Mesodermal cell (in vitro differentiated cells): ENCODE results near the gene UBAP2.

Experiments used
- H3K27ac ChIP-seq: 2 replicates; pipeline ENCODE4 v1.7.0; 2013; ENCODE audit warnings: mild to moderate bottlenecking, low read depth, low read length, moderate library complexity; ENCODE audit not compliant: severe bottlenecking
- H3K36me3 ChIP-seq: 2 replicates; pipeline ENCODE4 v1.7.1; 2013; ENCODE audit warnings: mild to moderate bottlenecking, low read length, moderate library complexity; ENCODE audit not compliant: control insufficient read depth, insufficient read depth
- H3K4me1 ChIP-seq: one replicate; pipeline ENCODE4 v1.7.1; 2013; ENCODE audit warnings: mild to moderate bottlenecking, low read length; ENCODE audit not compliant: insufficient read depth, control insufficient read depth, poor library complexity, severe bottlenecking
- H3K4me3 ChIP-seq: 2 replicates; pipeline ENCODE4 v1.7.0; 2013; ENCODE audit warnings: low read length, control low read depth, mild to moderate bottlenecking; ENCODE audit not compliant: insufficient read depth, poor library complexity, severe bottlenecking; ENCODE audit errors: extremely low read depth
- H3K9me3 ChIP-seq: 2 replicates; pipeline ENCODE4 v1.7.1; 2013; ENCODE audit warnings: mild to moderate bottlenecking, low read length, moderate library complexity; ENCODE audit not compliant: control insufficient read depth
- WGBS, 2 experiments: methylation state at CpG; one replicate each; pipeline ENCODE4 v1.1.5; 2013; ENCODE audit warnings: missing lambda C conversion rate in 2 of 2; ENCODE audit not compliant: insufficient coverage in 2 of 2; 5-methylcytosine and 5-hydroxymethylcytosine counted together

Gene UBAP2

DNA sequence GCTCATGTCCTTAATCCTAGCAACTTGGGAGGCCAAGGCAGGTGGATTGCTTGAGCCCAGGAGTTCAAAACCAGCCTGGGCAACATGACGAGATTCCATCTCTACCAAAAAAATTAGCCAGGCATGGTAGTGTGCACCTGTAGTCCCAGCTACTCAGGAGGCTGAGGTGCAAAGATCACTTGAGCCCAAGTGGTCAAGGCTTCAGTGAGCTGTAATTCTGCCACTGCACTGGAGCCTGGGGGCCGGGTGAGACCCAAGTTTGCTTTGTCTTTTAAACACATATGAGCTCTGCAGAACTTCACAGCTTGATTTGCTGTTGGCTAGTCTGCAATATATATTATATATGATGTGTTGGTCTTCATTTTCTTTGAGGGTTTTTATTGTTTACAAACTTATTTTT lies 141.9 kb downstream of the UBAP2 start:
- no peak overlapping the region for H3K27ac ChIP-seq
- no peaks in the 10 kb centered on the region for H3K9me3 ChIP-seq
- 86 to 89% methylated on average over 1 to 2 of the region's 2 CpGs for WGBS, 2 experiments
- H3K36me3 ChIP-seq, result peaks cover 52% of the 10 kb centered on the region
- no peak overlapping the region for H3K4me3 ChIP-seq
- no peaks in the 10 kb centered on the region for H3K4me1 ChIP-seq

DNA sequence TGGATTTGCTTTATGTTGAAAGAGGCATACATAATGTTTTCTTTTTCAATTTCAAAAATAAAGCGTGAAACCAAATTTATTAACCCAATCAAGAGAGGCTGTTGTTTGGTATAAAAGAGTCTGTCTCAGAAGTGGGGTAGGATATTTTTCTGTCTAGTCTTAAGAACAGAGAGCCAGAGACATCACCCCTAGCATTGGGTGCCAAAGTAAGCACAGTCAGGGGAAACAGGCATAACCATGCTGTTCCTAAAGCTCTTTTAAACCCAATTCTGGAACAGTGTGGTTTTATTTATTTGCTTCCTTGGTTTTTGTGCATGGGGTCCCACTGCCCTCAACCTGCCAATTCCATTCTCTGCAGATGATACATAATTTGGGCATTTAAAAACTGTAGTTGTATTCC lies 143.6 kb downstream of the UBAP2 start:
- Histone ChIP-seq H3K36me3 (peaks cover 55% of the 10 kb centered on the region), H3K4me3 (no peak overlapping the region), H3K4me1 (no peaks in the 10 kb centered on the region), H3K27ac (no peak overlapping the region), H3K9me3 (no peaks in the 10 kb centered on the region)
- WGBS, 2 experiments, result no CpG with 5 or more reads among the region's 1 CpG

DNA sequence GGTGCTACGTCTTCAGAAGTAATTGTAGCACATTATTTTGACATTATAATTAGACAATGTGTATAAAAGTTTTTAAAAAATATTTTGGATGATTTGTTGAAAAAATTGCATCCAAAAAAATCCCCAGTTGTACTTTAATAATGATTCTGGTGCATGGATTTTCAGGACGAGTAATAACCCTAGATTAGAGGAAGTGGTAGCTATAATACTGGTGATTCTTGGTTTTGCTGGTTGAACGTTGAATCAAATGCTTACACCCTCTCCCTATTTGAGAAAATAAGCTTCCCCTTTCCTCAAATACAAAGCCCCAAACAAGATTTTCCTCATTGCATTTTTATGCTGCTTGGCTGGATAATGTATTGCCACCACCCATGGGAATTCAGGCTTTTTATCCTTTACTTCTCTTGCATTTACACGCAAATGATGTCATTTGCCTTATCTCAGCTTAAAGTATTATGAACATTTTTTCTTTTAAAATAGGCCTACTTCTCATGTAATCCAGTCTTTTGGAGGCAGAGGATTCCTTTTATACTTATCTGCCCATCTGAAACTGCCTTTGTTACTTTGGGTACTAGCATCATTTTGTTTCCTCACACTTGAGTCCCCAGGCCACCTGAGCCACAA lies 145.4 kb downstream of the UBAP2 start:
- Histone ChIP-seq H3K4me3 (no peak overlapping the region), H3K36me3 (peaks cover 47% of the 10 kb centered on the region), H3K27ac (no peak overlapping the region), H3K4me1 (no peaks in the 10 kb centered on the region), H3K9me3 (no peaks in the 10 kb centered on the region)
- WGBS, 2 experiments, result 83% methylated on average over 1 of the region's 4 CpGs; no CpG with 5 or more reads in 1 of the 2 experiments

DNA sequence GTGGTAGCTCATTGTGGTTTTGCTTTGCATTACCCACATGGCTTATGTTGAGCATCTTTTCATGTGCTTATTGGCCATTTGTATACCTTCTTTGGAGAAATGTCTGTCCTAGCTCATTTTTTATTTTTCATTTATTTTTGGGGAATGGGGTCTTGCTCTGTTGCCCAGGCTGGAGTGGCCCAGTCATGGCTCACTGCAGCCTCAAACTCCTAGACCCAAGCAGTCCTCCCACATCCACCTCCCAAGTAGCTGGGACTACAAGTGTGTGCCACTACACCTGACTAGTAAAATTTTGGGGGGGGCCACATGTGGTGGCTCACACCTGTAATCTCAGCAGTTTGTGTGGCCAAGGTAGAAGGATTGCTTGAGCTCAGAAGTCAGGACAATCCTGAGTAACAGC lies 154.4 kb downstream of the UBAP2 start:
- H3K27ac ChIP-seq, result no peak overlapping the region
- no peak overlapping the region for H3K4me3 ChIP-seq
- no peaks in the 10 kb centered on the region for H3K4me1 ChIP-seq
- no peaks in the 10 kb centered on the region for H3K9me3 ChIP-seq
- peaks cover 45% of the 10 kb centered on the region for H3K36me3 ChIP-seq

DNA sequence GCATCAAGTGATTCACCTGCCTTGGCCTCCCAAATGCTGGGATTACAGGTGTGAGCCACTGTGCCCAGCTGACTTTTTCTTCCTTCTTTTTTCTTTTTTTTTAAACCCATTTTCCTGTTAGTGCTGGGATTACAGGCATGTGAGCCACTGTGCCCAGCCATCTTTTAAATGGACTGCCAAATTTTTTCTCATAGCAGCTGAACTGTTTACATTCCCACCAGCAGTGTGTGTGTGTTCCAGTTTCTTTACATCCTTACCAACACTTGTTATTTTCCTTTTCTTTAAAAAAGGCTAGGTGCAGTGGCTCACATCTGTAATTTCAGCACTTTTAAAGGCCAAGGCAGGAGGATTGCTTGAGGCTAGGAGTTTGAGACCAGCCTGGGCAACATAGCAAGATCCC lies 154.8 kb downstream of the UBAP2 start:
- Histone ChIP-seq H3K4me3 (no peak overlapping the region), H3K36me3 (peaks cover 43% of the 10 kb centered on the region), H3K4me1 (no peaks in the 10 kb centered on the region), H3K27ac (no peak overlapping the region), H3K9me3 (no peaks in the 10 kb centered on the region)

DNA sequence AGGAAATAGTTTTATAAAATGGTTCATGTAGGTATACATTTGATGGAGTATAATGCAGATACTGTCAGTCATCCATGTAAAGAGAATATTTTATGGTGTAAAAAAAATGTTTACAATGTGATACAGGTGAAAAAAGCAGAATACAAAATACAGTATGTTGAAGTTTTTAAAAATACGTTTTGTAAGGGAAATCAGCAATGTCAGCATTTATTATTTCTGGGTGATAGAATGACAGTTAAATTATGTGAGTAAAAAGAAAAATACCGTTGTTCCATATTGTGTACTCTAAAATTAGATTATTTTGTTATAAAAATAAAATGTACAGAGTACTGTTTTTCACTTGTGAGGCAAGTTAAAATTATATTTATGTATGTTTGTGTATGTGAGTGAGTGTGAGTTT lies 162.7 kb downstream of the UBAP2 start:
- Histone ChIP-seq H3K9me3 (no peaks in the 10 kb centered on the region), H3K4me1 (no peaks in the 10 kb centered on the region), H3K36me3 (peaks cover 56% of the 10 kb centered on the region), H3K27ac (no peak overlapping the region), H3K4me3 (no peak overlapping the region)
- 86 to 100% methylated on average over 1 of the region's 2 CpGs for WGBS, 2 experiments

DNA sequence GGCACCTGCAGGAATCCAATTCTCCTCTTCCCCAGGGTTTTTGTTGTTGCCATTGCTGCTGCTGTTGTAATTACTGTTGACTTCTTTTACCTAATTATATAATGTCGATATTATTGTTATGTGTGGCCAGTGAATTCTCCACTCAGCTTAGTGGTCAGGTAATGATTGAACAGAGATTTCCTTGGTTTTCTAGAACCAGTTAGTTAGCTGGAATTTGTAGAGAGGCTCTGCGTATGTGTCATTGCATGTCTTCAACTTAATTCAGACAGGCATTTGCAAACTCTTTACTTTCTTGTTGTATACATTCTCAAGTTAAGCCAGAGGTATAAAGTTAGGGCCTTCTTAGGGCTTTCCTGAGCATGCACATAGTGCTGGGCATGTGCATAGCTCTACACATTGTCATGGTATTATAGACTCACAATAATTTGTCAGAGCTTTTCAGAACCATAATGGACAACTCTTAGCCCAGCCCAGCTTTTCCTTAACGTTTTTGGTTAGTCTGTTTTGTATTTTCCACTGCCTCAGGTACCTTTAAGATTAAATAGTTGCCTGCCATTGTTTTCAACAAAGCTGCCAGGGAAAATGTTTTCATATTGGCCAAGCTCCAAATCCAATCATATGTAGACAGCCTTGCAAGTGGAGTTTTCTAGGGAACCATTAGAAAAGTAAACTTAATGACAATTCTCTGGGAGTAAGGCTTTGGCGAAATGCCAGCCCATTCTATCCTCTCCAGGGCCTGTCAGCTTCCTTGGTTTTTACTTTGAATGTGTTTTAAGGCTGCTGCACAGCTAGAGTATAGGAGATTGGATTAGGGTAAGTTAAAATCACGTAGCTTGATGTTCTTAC lies 163.6 kb downstream of the UBAP2 start:
- H3K4me3 ChIP-seq, result no peak overlapping the region
- 75% methylated on average over 2 of the region's 5 CpGs for WGBS, 2 experiments
- no peak overlapping the region for H3K27ac ChIP-seq
- H3K9me3 ChIP-seq, result no peaks in the 10 kb centered on the region
- peaks cover 48% of the 10 kb centered on the region for H3K36me3 ChIP-seq
- H3K4me1 ChIP-seq, result no peaks in the 10 kb centered on the region

DNA sequence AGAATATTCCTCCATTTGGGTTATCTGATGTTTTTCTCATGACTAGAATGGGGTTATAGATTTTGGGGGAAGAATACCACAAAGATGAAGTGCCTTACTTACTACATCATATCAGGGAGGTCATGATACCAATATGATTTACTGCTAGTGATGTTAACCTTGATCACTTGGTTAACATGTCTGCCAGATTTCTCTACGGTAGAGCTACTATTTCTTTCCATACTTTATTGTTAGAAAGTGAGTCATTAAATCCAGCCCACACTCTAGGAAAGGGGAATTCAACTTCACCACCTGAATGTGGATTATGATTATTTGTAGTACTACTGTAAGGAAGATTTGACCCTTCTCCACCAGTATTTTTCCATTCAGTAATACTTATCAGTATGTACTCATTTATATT lies 167.1 kb downstream of the UBAP2 start:
- no peak overlapping the region for H3K27ac ChIP-seq
- no peak overlapping the region for H3K4me3 ChIP-seq
- WGBS, 2 experiments, result no CpG with 5 or more reads among the region's 1 CpG
- peaks cover 3% of the 10 kb centered on the region for H3K4me1 ChIP-seq
- H3K9me3 ChIP-seq, result no peaks in the 10 kb centered on the region
- H3K36me3 ChIP-seq, result peaks cover 19% of the 10 kb centered on the region

DNA sequence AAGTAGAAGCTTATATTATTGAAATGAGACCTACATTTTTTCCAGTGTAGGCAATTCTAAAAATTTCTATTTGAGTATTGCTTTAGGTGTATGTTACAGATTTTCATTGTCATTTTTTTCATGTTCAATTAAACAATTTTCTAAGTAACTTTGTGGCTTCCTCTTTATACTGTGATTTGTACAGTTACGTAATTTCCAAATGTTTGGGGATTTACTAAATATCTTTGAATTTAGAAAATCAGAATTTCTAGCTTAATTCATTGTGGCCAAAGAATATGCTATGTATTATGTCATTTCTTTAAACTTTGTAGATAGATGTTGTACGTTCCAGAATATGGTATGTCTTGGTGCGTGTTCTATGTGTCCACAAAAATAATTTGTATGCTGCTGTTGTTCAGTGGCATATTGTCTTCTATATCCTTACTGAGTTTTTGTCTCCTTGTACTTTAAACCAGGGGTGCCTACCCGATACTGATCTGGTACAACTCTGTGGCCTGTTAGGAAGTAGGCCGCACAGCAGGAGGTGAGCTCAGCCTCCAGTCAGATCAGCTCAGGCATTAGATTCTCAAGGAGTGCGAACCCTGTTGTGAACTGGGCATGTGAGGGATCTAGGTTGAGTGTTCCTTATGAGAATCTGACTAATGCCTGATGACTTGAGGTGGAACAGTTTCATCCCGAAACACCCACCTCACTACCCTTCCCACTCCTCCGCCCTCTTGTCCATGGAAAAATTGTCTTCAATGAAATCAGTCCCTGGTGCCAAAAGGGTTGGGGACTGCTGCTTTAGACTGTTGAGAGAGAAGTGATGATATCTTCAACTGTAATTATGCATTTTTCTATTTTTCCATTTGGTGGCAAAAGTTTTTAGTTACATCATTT lies 168.2 kb downstream of the UBAP2 start:
- Histone ChIP-seq H3K27ac (no peak overlapping the region), H3K36me3 (peaks cover 13% of the 10 kb centered on the region), H3K4me3 (no peak overlapping the region), H3K4me1 (peaks cover 9% of the 10 kb centered on the region), H3K9me3 (no peaks in the 10 kb centered on the region)
- WGBS, 2 experiments, result 69 to 94% methylated on average over 3 of the region's 8 CpGs

DNA sequence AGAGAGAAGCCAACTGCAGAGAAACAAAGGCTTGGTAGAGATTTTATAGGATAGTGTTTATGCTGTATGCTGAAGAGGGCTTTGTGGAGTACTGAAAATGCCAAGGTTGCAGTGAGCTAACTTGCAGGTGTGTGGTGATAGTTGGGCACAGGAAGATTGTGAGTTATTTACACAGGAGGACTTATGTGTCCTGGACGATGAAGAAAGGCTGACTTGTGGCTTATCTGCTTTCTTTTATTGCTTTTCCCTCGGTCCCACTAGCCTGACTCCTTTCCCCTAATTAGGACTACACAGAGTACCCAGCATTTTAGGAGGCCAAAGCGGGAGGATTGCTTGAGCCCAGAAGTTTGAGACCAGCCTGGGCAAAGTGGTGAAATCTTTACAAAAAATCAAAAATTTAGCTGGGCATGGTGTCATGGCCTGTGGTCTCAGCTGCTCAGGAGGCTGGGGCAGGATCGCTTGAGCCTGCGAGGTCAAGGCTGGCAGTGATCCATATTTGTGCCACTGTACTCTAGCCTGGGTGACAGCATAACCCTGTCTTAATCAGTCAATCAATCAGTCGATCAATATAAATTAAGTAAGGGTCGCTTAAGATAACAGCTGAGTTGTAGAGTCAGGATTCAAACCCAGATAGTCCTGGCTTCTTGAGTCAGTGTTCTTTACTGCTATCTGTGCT lies 169.9 kb downstream of the UBAP2 start:
- Histone ChIP-seq H3K4me1 (peaks cover 9% of the 10 kb centered on the region), H3K36me3 (peaks cover 12% of the 10 kb centered on the region), H3K9me3 (no peaks in the 10 kb centered on the region), H3K27ac (no peak overlapping the region), H3K4me3 (no peak overlapping the region)
- 96 to 100% methylated on average over 3 of the region's 7 CpGs for WGBS, 2 experiments
